ENCODE data around the gene SLC49A4.

DNA sequence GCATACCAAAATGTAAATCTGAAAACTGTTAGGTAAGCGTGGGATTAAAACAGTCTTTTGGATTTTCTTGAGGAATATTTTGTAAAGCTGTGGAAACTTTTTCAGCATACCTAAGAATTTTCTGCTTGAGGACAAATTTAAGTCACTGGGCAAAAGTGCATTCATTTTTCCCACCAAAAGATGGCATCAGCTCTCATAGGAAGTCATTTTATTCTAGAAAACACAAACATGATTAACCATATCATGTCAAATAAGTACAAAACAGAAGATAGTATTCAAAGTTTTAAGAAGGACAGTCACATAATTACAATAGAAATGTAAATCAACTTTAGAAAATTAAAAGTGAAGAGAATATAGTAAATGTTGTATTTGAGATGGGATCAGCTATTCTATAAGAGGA lies 63.5 kb downstream of the SLC49A4 start:
- TF ChIP-seq, protein P1, sequence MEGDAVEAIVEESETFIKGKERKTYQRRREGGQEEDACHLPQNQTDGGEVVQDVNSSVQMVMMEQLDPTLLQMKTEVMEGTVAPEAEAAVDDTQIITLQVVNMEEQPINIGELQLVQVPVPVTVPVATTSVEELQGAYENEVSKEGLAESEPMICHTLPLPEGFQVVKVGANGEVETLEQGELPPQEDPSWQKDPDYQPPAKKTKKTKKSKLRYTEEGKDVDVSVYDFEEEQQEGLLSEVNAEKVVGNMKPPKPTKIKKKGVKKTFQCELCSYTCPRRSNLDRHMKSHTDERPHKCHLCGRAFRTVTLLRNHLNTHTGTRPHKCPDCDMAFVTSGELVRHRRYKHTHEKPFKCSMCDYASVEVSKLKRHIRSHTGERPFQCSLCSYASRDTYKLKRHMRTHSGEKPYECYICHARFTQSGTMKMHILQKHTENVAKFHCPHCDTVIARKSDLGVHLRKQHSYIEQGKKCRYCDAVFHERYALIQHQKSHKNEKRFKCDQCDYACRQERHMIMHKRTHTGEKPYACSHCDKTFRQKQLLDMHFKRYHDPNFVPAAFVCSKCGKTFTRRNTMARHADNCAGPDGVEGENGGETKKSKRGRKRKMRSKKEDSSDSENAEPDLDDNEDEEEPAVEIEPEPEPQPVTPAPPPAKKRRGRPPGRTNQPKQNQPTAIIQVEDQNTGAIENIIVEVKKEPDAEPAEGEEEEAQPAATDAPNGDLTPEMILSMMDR (IDR thresholded peaks at IDR 0.05): peak; percentile 60
- TF ChIP-seq POLR2AphosphoS5 (IDR thresholded peaks at IDR 0.05; ENCODE audit: low read depth, low read length) (no peak), YY1 (IDR thresholded peaks at IDR 0.05; ENCODE audit: low read depth) (no peak), RCOR1 (IDR thresholded peaks at IDR 0.05; ENCODE audit: low read length) (no peak), FOXM1 (IDR thresholded peaks at IDR 0.05; ENCODE audit: low read depth) (no peak), RFX5 (IDR thresholded peaks at IDR 0.05; ENCODE audit: low read length) (no peak), GATA2 (CRISPR knock-in tag; IDR thresholded peaks at IDR 0.05) (no peak), SMC3 (IDR thresholded peaks at IDR 0.05; ENCODE audit: low read depth, low read length) (peak; percentile 28; the same call in 1 of the 2 replicates), MXI1 (IDR thresholded peaks at IDR 0.05; ENCODE audit: low read depth, low read length) (no peak), RAD21 (IDR thresholded peaks at IDR 0.05; ENCODE audit: low read length) (peak; percentile 68), CHD2 (IDR thresholded peaks at IDR 0.05; ENCODE audit: low read length, partially characterized antibody) (no peak), FOXJ3 (CRISPR knock-in tag; IDR thresholded peaks at IDR 0.05) (no peak)
- TF ChIP-seq, protein P2, sequence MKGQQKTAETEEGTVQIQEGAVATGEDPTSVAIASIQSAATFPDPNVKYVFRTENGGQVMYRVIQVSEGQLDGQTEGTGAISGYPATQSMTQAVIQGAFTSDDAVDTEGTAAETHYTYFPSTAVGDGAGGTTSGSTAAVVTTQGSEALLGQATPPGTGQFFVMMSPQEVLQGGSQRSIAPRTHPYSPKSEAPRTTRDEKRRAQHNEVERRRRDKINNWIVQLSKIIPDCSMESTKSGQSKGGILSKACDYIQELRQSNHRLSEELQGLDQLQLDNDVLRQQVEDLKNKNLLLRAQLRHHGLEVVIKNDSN (IDR thresholded peaks at IDR 0.05; ENCODE audit: borderline replicate concordance, low read depth): no peak

Data from SK-N-SH (cell line).